ENCODE data around the gene TTLL5.

The TTLL5 gene

DNA sequence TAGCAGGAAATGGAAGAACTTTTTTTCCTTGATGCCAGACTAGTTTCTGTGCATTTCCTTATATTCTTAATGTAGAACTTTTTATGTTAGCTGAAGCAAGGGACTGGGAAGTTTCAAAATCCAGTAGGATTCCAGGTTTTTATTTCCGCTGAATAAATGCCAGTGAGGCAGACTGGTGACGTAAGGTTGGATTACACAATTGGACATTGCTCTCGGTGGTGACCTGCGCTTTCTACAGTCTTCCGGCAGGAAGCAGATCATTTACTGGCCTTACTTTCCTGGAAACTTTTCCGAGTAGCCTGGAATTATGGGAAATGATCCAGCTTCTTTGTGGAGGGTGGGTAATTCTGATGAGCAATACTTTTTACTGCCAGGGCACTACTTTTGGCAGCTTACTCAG lies 328.1 kb downstream of the TTLL5 start:
- Histone ChIP-seq H3K27ac (ENCODE audit: low read length) (no peak overlapping the region), H3K9ac (ENCODE audit: low read length) (no peak overlapping the region), H3K27me3 (ENCODE audit: control insufficient read depth, insufficient read depth, low read length) (peaks cover 10% of the 10 kb centered on the region), H3K4me3 (ENCODE audit: low read length) (no peak overlapping the region), H3K36me3 (ENCODE audit: control insufficient read depth, low read depth, low read length) (no peaks in the 10 kb centered on the region), H3K9me3 (ENCODE audit: control insufficient read depth, low read depth, low read length) (no peaks in the 10 kb centered on the region), H3K4me1 (ENCODE audit: control insufficient read depth, low read depth, low read length) (peaks cover 5% of the 10 kb centered on the region)

DNA sequence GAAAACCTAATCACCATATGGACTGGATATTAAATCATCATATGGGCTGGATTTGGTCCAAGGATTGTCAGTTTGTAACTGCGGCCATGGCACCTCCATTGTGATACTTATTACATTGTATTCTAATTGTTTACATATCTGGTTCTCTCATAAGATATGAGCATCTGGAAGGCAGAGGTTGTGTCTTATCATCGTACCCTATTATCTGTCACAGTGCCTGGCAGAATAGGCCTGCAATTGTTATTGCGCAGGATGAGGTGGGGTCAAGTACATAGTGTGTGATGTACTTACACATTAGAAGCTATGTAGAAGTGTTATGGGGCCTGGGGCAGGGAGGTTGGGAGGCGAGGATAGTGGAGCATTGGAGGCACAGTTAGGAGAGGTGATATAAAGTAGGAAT lies 329.3 kb downstream of the TTLL5 start:
- H3K27me3 ChIP-seq (ENCODE audit: control insufficient read depth, insufficient read depth, low read length): no peaks in the 10 kb centered on the region
- H3K9ac ChIP-seq (ENCODE audit: low read length): no peak overlapping the region
- no peaks in the 10 kb centered on the region for H3K36me3 ChIP-seq (ENCODE audit: control insufficient read depth, low read depth, low read length)
- peaks cover 5% of the 10 kb centered on the region for H3K4me1 ChIP-seq (ENCODE audit: control insufficient read depth, low read depth, low read length)
- H3K27ac ChIP-seq (ENCODE audit: low read length): no peak overlapping the region
- H3K4me3 ChIP-seq (ENCODE audit: low read length): no peak overlapping the region
- no peaks in the 10 kb centered on the region for H3K9me3 ChIP-seq (ENCODE audit: control insufficient read depth, low read depth, low read length)

DNA sequence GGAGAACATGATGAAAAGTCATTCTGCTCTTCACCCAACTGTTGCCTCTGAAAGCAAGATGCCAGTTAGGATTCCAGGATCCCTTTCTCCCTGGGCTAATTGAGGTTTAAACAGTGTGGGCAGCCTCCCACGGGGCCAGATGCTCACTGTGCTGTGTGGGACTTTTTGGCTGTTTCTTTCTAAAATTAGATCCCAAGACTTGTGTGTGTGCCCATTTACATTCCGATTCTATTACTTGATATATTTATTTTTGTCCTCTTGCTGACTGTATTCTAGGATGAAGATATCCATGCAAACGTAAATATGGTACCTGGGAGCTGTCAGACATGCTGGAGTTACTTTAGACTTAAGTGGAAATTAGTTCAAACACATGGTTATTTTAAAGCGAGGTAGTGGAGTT lies 330.7 kb downstream of the TTLL5 start:
- no peak overlapping the region for H3K27ac ChIP-seq (ENCODE audit: low read length)
- H3K36me3 ChIP-seq (ENCODE audit: control insufficient read depth, low read depth, low read length): no peaks in the 10 kb centered on the region

DNA sequence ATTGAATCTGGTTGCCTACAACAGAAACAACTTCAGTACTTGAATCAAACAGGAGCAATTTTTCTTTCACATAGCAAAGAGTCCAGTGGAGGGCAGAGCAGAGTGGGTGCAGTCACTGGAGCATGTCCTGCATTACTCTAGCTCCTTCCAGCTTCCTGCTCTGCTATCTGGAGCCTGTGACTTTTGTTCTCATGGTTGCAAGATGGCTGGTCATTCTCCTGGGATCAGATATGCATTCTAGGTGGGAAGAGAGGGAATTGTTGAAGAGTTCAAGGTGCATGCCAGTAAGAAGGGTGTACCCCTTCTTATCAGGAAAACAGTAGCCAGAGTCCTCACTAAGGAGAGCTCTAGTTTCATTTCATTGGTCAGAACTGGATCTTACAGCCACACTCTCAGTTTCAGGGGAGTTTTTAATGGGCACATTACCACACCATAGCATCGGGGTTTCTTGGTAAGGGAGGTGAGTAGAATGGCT lies 332.6 kb downstream of the TTLL5 start:
- Histone ChIP-seq H3K9me3 (ENCODE audit: control insufficient read depth, low read depth, low read length) (no peaks in the 10 kb centered on the region), H3K4me3 (ENCODE audit: low read length) (no peak overlapping the region), H3K4me1 (ENCODE audit: control insufficient read depth, low read depth, low read length) (no peaks in the 10 kb centered on the region), H3K36me3 (ENCODE audit: control insufficient read depth, low read depth, low read length) (peaks cover 6% of the 10 kb centered on the region), H3K27ac (ENCODE audit: low read length) (no peak overlapping the region), H3K27me3 (ENCODE audit: control insufficient read depth, insufficient read depth, low read length) (no peaks in the 10 kb centered on the region), H3K9ac (ENCODE audit: low read length) (no peak overlapping the region)

More for the DNA sequence above, 330.7 kb downstream of the TTLL5 start:
- Histone ChIP-seq H3K9ac (ENCODE audit: low read length) (no peak overlapping the region), H3K4me1 (ENCODE audit: control insufficient read depth, low read depth, low read length) (no peaks in the 10 kb centered on the region), H3K27me3 (ENCODE audit: control insufficient read depth, insufficient read depth, low read length) (no peaks in the 10 kb centered on the region), H3K4me3 (ENCODE audit: low read length) (no peak overlapping the region), H3K9me3 (ENCODE audit: control insufficient read depth, low read depth, low read length) (no peaks in the 10 kb centered on the region)

DNA sequence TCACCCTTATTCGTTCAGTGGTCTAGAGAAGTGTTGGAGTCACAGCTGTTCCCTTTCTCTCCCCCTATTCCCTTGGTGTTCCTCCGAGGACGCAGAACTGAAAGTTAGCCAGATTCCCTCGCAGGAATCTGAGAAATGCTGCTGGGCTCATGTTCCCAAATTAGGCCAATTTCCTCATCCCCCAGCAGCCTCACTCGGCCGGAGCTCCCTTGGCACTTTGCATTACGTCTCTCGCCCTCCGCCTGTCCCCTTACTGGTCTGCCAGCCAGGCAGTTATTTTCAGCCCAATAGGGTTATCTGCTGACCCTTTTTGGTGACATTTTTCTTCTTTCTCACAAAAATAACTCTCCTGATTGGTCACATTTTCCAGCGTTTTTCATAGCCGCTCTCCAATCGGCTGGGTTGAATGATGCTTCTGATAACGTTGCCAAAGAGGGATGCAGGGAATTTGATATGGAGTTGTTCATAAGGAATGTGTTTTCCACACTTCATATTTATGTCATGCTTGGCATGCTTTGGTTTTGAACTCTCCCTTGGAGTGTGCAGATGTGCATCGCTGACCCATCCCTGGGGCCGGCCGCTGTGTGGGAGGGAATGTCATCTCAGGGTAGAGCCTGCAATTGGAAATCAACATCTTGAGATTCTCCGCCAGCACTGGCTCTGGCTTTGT lies 334.5 kb downstream of the TTLL5 start:
- H3K9ac ChIP-seq (ENCODE audit: low read length): no peak overlapping the region
- H3K36me3 ChIP-seq (ENCODE audit: control insufficient read depth, low read depth, low read length): peaks cover 6% of the 10 kb centered on the region
- no peaks in the 10 kb centered on the region for H3K4me1 ChIP-seq (ENCODE audit: control insufficient read depth, low read depth, low read length)
- no peak overlapping the region for H3K4me3 ChIP-seq (ENCODE audit: low read length)
- H3K9me3 ChIP-seq (ENCODE audit: control insufficient read depth, low read depth, low read length): no peaks in the 10 kb centered on the region
- no peaks in the 10 kb centered on the region for H3K27me3 ChIP-seq (ENCODE audit: control insufficient read depth, insufficient read depth, low read length)
- H3K27ac ChIP-seq (ENCODE audit: low read length): no peak overlapping the region

DNA sequence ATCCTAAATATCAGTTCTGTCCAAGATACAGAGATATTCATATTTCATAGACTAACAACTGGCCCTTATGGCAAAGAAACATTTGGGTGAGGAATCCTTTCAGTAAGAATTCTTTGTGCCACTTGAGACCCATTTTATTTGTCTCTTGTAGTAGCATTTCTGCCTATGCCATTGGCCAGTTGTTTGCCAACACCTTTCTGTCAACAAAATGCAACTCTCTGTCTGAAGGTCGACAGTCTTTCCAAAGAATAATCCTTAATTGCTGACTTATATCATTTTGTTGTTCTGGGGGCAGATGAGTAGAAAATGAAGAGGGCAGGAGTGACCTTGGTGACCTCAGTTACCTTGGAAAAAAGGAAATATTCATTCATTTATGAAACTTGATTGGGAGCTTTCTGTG lies 335.4 kb downstream of the TTLL5 start:
- Histone ChIP-seq H3K27ac (ENCODE audit: low read length) (no peak overlapping the region), H3K9me3 (ENCODE audit: control insufficient read depth, low read depth, low read length) (no peaks in the 10 kb centered on the region), H3K9ac (ENCODE audit: low read length) (no peak overlapping the region), H3K4me3 (ENCODE audit: low read length) (no peak overlapping the region), H3K4me1 (ENCODE audit: control insufficient read depth, low read depth, low read length) (no peaks in the 10 kb centered on the region), H3K27me3 (ENCODE audit: control insufficient read depth, insufficient read depth, low read length) (no peaks in the 10 kb centered on the region), H3K36me3 (ENCODE audit: control insufficient read depth, low read depth, low read length) (peaks cover 6% of the 10 kb centered on the region)

DNA sequence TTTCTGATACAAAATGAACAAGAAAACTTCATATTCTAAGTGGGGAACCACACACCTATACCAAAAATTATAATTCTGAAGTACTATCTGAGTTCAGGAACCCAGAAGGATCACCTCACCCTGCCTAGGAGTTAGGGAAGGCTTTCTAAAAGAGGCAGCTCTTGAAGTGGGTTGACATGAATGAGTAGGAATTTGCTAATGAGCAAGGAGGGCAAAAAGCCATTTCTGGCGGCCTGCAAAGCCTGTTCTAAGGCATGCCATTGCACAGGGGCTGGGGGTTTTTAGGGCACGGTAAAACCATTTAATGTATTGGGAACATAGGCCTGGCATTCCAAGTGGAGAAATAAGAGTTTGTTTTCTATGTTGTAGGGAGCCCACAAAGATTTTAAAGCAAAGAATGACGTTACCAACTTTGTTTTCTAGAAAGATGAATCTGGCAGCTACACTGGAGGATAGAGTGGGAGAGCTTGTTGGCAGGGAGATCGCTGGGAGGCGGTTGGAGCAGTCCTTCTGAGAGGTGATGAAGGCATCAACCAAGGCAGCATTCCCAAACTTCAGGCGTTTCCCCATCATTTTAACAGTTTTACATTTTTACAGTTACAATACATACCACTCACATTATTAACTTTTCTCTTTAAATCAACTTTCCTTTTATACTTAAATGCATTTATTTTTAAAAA lies 338.6 kb downstream of the TTLL5 start:
- Histone ChIP-seq H3K4me3 (ENCODE audit: low read length) (no peak overlapping the region), H3K36me3 (ENCODE audit: control insufficient read depth, low read depth, low read length) (peaks cover 6% of the 10 kb centered on the region), H3K4me1 (ENCODE audit: control insufficient read depth, low read depth, low read length) (no peaks in the 10 kb centered on the region), H3K27ac (ENCODE audit: low read length) (no peak overlapping the region), H3K9ac (ENCODE audit: low read length) (no peak overlapping the region), H3K27me3 (ENCODE audit: control insufficient read depth, insufficient read depth, low read length) (no peaks in the 10 kb centered on the region), H3K9me3 (ENCODE audit: control insufficient read depth, low read depth, low read length) (no peaks in the 10 kb centered on the region)

DNA sequence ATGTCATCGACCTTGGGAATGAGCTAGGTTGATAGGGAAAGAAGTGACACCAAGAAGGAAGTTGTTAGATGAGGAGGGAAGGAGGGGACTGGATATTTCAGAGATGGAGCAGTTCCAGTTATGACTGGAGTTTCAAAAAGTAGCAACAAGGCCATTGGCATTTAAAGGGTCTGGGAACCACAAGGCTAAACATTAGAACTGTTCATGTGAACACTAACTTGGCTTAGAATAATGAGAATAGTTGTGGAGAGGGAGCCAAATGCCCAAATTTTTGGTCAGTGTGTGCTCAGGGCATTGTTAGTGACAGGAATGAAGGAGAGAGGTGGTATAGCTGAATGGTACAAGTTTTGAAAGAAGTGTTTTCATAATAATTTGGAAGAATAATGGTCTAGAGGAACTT lies 341.3 kb downstream of the TTLL5 start:
- Histone ChIP-seq H3K4me1 (ENCODE audit: control insufficient read depth, low read depth, low read length) (no peaks in the 10 kb centered on the region), H3K36me3 (ENCODE audit: control insufficient read depth, low read depth, low read length) (peaks cover 10% of the 10 kb centered on the region), H3K9ac (ENCODE audit: low read length) (no peak overlapping the region), H3K27me3 (ENCODE audit: control insufficient read depth, insufficient read depth, low read length) (no peaks in the 10 kb centered on the region), H3K27ac (ENCODE audit: low read length) (no peak overlapping the region), H3K4me3 (ENCODE audit: low read length) (no peak overlapping the region), H3K9me3 (ENCODE audit: control insufficient read depth, low read depth, low read length) (no peaks in the 10 kb centered on the region)

Data from iPS-18a (cell line).